ENCODE measurements around the gene RPL38.

DNA sequence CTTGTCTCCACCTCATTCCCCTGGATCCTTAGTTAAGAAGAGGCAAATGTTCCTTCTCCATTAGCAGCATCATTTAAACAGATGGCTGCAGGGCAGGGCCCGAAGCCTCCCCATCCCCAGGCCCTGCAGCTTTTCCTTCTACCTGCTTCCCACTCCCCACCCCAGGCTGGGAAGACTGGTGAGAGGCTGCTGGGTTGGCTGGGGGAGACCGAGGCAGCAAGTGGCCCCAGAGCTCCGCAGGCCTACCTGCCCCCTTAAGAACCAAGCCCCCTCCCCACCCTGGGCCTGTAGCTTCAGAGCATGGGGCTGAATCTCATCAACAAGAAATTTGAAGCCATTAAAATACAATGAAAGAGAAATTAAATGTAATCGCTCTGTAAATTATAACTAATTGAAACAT is 22.1 kb upstream of the RPL38 start:
- no peak for TF ChIP-seq CTCF (IDR thresholded peaks at IDR 0.05)
- TF ChIP-seq EZH2 (IDR thresholded peaks at IDR 0.05): no peak
- TF ChIP-seq EZH2phosphoT487 (IDR thresholded peaks at IDR 0.05): no peak
